HepG2 (cell line): Measurements from ENCODE around the gene HOXA7. TPM values are rescaled to one million over a fixed set of nuclear protein-coding genes. Genes with fewer than 3 reads are reported as not detected.

Source experiments
- ATAC-seq: fragments of 200-7000 bp; cut with Tn5 transposase; 3 replicates; pipeline ENCODE4 v1.9.1; 2020; ENCODE audit warnings: mild to moderate bottlenecking, moderate library complexity
- BruUV-seq: library from RNA; stranded (reverse); fragments of 400-500 nt; replicated peaks from 2 replicates; lab custom pipeline; 2021; lab: Mats Ljungman, UMichigan
- CTCF ChIA-PET: fragments of 300-600 bp; formaldehyde crosslinking; extraction: SDS; loops from one replicate; lab custom pipeline; 2021; ENCODE audit warnings: low total read pairs, inconsistent platforms, low intra/inter-chr PET ratio; lab: Yijun Ruan, JAX
- POLR2A ChIA-PET: fragments of 350-600 bp; sonication (Branson Sonifier 250); formaldehyde crosslinking; loops from one replicate; lab custom pipeline; 2020; ENCODE audit warnings: antibody characterized with exemption, inconsistent platforms; lab: Yijun Ruan, JAX
- DNase-seq: peaks from one replicate; pipeline ENCODE4 v3.0.0-alpha.2; 2015; ENCODE audit warnings: low spot score
- FAIRE-seq: peaks from 3 replicates; lab custom pipeline; 2011; peaks lifted over from hg19 to GRCh38; lab: Jason Lieb, UNC
- H2AFZ ChIP-seq: one replicate; pipeline ENCODE4 v1.6.1; 2011; ENCODE audit warnings: low read length, inconsistent platforms
- H3K27ac ChIP-seq: fragments of 300-600 bp; 3 replicates; pipeline ENCODE4 v1.8.0; 2011; ENCODE audit warnings: mixed run types, mild to moderate bottlenecking, mixed read lengths, low read length, inconsistent platforms; ENCODE audit not compliant: insufficient read depth; ENCODE audit errors: extremely low read length
- H3K27me3 ChIP-seq, 2 experiments: fragments of 200-600 bp in 1 of 2; 2 replicates in 1 of 2; 3 replicates in 1 of 2; pipeline versions ENCODE4 v1.6.0 to v1.8.0; 2011; ENCODE audit warnings: low read length in 2 of 2, mild to moderate bottlenecking in 2 of 2, moderate library complexity in 2 of 2, inconsistent platforms in 1 of 2; ENCODE audit not compliant: insufficient read depth in 2 of 2, control insufficient read depth in 1 of 2
- H3K36me3 ChIP-seq, 2 experiments: fragments of 200-600 bp in 1 of 2; replicated peaks in 1 of 2; 2 replicates in 1 of 2; 3 replicates in 1 of 2; pipeline versions ENCODE4 v1.5.1 to v1.8.0; 2011; ENCODE audit warnings: low read length in 2 of 2, inconsistent platforms in 1 of 2; ENCODE audit not compliant: insufficient read depth in 2 of 2, control insufficient read depth in 1 of 2
- H3K4me1 ChIP-seq: 2 replicates; pipeline ENCODE4 v1.5.1; 2012; ENCODE audit warnings: low read length, inconsistent platforms; ENCODE audit not compliant: insufficient read depth
- H3K4me2 ChIP-seq: 2 replicates; pipeline ENCODE4 v1.6.0; 2011; ENCODE audit warnings: low read depth, low read length, inconsistent platforms
- H3K4me3 ChIP-seq, 3 experiments: fragments of 200-600 bp in 1 of 3; sonication (generic), shearing (Covaris generic) in 1 of 3; replicated peaks in 1 of 3; 2 replicates each; pipeline ENCODE4 v1.5.1; 2011 to 2016; ENCODE audit warnings: low read length in 3 of 3, inconsistent platforms in 2 of 3, low read depth in 2 of 3, mild to moderate bottlenecking in 2 of 3, control low read depth in 1 of 3, mixed read lengths in 1 of 3; ENCODE audit not compliant: insufficient read depth in 1 of 3
- H3K79me2 ChIP-seq: one replicate; pipeline ENCODE4 v1.6.1; 2011; ENCODE audit warnings: low read length, inconsistent platforms; ENCODE audit not compliant: insufficient read depth
- H3K9ac ChIP-seq: 2 replicates; pipeline ENCODE4 v1.6.0; 2011; ENCODE audit warnings: mild to moderate bottlenecking, low read depth, low read length, inconsistent platforms; ENCODE audit not compliant: insufficient read depth
- H3K9me3 ChIP-seq: 2 replicates; pipeline ENCODE4 v1.5.1; 2012; ENCODE audit warnings: mild to moderate bottlenecking, low read length
- H4K20me1 ChIP-seq: 2 replicates; pipeline ENCODE4 v1.6.0; 2011; ENCODE audit warnings: inconsistent platforms, mild to moderate bottlenecking, low read length, moderate library complexity; ENCODE audit not compliant: insufficient read depth
- AKAP8 ChIP-seq: sonication (generic); formaldehyde crosslinking; IDR thresholded peaks from 2 replicates; pipeline ENCODE4 v1.5.1; 2020; ENCODE audit warnings: mild to moderate bottlenecking, missing genetic modification reagents
- MLXIP ChIP-seq: sonication (generic); formaldehyde crosslinking; IDR thresholded peaks from 2 replicates; pipeline ENCODE4 v1.9.0; 2021; ENCODE audit warnings: missing genetic modification reagents, borderline replicate concordance
- PTBP1 ChIP-seq: fragments of 200-400 bp; formaldehyde crosslinking; IDR thresholded peaks from 2 replicates; pipeline ENCODE4 v1.6.1; 2018; ENCODE audit warnings: low read length, low read depth; ENCODE audit not compliant: poor library complexity, severe bottlenecking
- WIZ ChIP-seq: sonication (generic); formaldehyde crosslinking; IDR thresholded peaks from 2 replicates; pipeline ENCODE4 v1.5.1; 2020; ENCODE audit warnings: mild to moderate bottlenecking, missing genetic modification reagents
- ZNF563 ChIP-seq: sonication (generic); formaldehyde crosslinking; IDR thresholded peaks from 2 replicates; pipeline ENCODE4 v1.8.0; 2022; ENCODE audit warnings: mild to moderate bottlenecking, moderate library complexity, missing genetic modification reagents
- ZNF720 ChIP-seq: sonication (generic); formaldehyde crosslinking; IDR thresholded peaks from 2 replicates; pipeline ENCODE4 v1.4.0; 2020; ENCODE audit warnings: missing genetic modification reagents
- ZSCAN20 ChIP-seq: sonication (generic); formaldehyde crosslinking; IDR thresholded peaks from 2 replicates; pipeline ENCODE4 v1.4.0; 2020; ENCODE audit warnings: missing genetic modification reagents, mild to moderate bottlenecking, borderline replicate concordance
- WGBS: methylation state at CpG from one replicate; pipeline ENCODE4 v1.1.6; 2017; ENCODE audit warnings: low lambda C conversion rate; 5-methylcytosine and 5-hydroxymethylcytosine counted together
- in situ Hi-C: cut with HindIII; loops from 2 replicates; pipeline ENCODE4 v1.10.0; 2017; ENCODE audit warnings: low pct_unique_long_range_greater_than_20kb; ENCODE audit not compliant: extremely low pct_ligation_motif_present
- intact Hi-C: fragments of 100-400 bp; cut with micrococcal nuclease; formaldehyde crosslinking; loops from one replicate; pipeline ENCODE4 v1.10.0; 2022; ENCODE audit not compliant: unreplicated experiment
- polyA plus RNA-seq, 8 experiments: library from polyadenylated mRNA; depleted of rRNA in 3 of 8; stranded (reverse) in 7 of 8; unstranded in 1 of 8; fragments of >200 nt; fragmentation: Illumina TruSeq in 4 of 8; extraction: Trizol in 4 of 8; gene quantifications; 2 replicates each; pipeline versions ENCODE4 v1.2.1 to v1.2.3, GENCODE V29; 2011 to 2016; ENCODE audit warnings: low read depth in 4 of 8, missing spikeins in 1 of 8, mixed read lengths in 1 of 8; ENCODE audit not compliant: insufficient read depth in 1 of 8
- total RNA-seq, 5 experiments: library from RNA; depleted of rRNA; stranded (reverse); fragments of >200 nt; fragmentation: Illumina TruSeq; extraction: Trizol; gene quantifications; 2 replicates each; pipeline ENCODE4 v1.2.3, GENCODE V29; 2016; ENCODE audit warnings: low read depth in 1 of 5

Gene HOXA7
- total and polyA plus RNA-seq, 2 of the 13 experiments (the other 11 are each of a cell fraction or from before 2014, with no cell fraction given), result 0.05 TPM; not detected in 1

- intact Hi-C loops, result no loop called here
- BruUV-seq, result no TSS peak
These were observed 2.2 kb upstream of the HOXA7 start for GRCh38 chr7:27158436-27159265.

More at GRCh38 chr7:27158436-27159265, 2.2 kb upstream of the HOXA7 start:
- no peaks in the 10 kb centered on the region for H3K9me3 ChIP-seq
- H3K36me3 ChIP-seq, result no peaks in the 10 kb centered on the region
- ChIA-PET CTCF (no interaction called here), POLR2A (no interaction called here)
- no peak overlapping the region for H3K27ac ChIP-seq
- 80% methylated on average over 35 of the region's 35 CpGs for WGBS
- ATAC-seq (no peak), DNase-seq (no peak)
- no peaks in the 10 kb centered on the region for H3K79me2 ChIP-seq
- H3K4me2 ChIP-seq, result no peak overlapping the region
- H3K4me3 ChIP-seq, result no peak overlapping the region
- H3K9ac ChIP-seq, result no peak overlapping the region
- H4K20me1 ChIP-seq, result no peaks in the 10 kb centered on the region
- in situ Hi-C loops, result loop anchor here (5.0 to 25.0 kb wide), 2 partner anchors 791 to 1071 kb away; no protein-coding TSS in a partner anchor
- H2AFZ ChIP-seq, result no peak overlapping the region
- TF ChIP-seq ZNF720 (CRISPR knock-in tag) (no peak), ZNF563 (CRISPR knock-in tag) (no peak), PTBP1 (no peak), ZSCAN20 (CRISPR knock-in tag) (no peak), AKAP8 (CRISPR knock-in tag) (no peak), MLXIP (no peak), WIZ (CRISPR knock-in tag) (no peak)
- TF ChIP-seq, all 625 proteins: peak for 0
- FAIRE-seq, result no peak
- Histone ChIP-seq H3K27me3 (peaks cover 6 to 44% of the 10 kb centered on the region in 2 experiments), H3K4me1 (peaks cover 19% of the 10 kb centered on the region)
